GM12891 (cell line): ENCODE measurements around the gene LEMD1.

Experiments
- DNase-seq: peaks from one replicate; pipeline ENCODE4 v3.0.0; 2011; ENCODE audit warnings: low spot score; ENCODE audit not compliant: insufficient read length
- FAIRE-seq: peaks from 2 replicates; lab custom pipeline; 2011; peaks lifted over from hg19 to GRCh38; lab: Jason Lieb, UNC
- PAX5 ChIP-seq: IDR thresholded peaks from 2 replicates; pipeline ENCODE4 v1.6.1; 2011; ENCODE audit warnings: low read length, moderate library complexity, mild to moderate bottlenecking; ENCODE audit not compliant: insufficient read depth, severe bottlenecking
- POLR2A ChIP-seq: IDR thresholded peaks from 2 replicates; pipeline ENCODE4 v1.6.1; 2011; ENCODE audit warnings: low read depth, low read length, control low read depth
- POLR2AphosphoS5 ChIP-seq: IDR thresholded peaks from 2 replicates; pipeline ENCODE4 v1.6.1; 2011; ENCODE audit warnings: low read depth, low read length, control low read depth
- POU2F2 ChIP-seq: IDR thresholded peaks from 2 replicates; pipeline ENCODE4 v1.6.1; 2011; ENCODE audit warnings: low read depth, mild to moderate bottlenecking, control low read depth, low read length, moderate library complexity
- SPI1 ChIP-seq: IDR thresholded peaks from 2 replicates; pipeline ENCODE4 v1.6.1; 2011; ENCODE audit warnings: low read depth, low read length, control low read depth
- TAF1 ChIP-seq: IDR thresholded peaks from 2 replicates; pipeline ENCODE4 v1.6.1; 2011; ENCODE audit warnings: low read depth, low read length, control low read depth

Gene LEMD1

DNA sequence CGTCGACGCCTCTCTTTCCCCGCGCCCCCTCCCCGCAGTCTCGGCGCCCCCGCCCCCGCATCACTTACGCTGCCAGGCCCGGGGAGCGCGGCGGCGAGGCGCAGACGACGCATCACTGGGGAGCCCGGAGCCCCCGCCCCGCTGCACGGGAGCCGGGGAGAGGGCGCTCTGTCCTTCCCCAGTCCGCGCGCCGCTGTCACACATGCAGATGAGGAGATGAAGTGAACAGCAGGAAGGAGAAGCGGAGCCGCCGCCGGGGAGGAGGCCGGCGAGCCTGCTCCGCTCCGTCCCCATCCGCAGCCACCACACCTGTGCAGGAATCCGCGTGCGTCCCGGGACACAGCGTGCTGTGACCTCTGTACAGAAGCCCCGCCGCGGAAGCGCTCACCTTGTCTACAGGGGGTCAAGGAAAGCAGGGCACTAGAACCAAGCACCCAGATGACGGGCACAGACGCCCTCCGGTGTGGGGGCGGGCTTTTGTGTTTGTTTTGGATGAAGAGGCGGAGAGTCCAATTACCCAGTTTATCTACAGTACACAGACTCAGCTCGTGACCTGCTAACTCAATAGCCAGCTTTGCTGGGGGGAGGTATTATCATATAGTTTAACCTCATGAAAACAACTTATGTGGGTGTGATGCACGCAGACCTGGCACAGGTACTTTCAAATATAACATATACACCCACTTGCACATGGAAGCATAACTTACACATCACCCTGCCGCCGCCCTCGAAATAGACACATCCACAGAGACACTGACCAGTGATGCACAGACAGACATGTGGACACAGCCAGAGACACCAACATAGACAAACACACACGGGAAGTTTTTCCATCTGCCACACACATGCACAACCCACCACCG, 77.6 kb downstream of the LEMD1 start:
- no peak for FAIRE-seq
- TF ChIP-seq POLR2AphosphoS5 (no peak), PAX5 (no peak), TAF1 (no peak), POU2F2 (no peak), POLR2A (no peak), SPI1 (no peak)
- DNase-seq, result no peak

DNA sequence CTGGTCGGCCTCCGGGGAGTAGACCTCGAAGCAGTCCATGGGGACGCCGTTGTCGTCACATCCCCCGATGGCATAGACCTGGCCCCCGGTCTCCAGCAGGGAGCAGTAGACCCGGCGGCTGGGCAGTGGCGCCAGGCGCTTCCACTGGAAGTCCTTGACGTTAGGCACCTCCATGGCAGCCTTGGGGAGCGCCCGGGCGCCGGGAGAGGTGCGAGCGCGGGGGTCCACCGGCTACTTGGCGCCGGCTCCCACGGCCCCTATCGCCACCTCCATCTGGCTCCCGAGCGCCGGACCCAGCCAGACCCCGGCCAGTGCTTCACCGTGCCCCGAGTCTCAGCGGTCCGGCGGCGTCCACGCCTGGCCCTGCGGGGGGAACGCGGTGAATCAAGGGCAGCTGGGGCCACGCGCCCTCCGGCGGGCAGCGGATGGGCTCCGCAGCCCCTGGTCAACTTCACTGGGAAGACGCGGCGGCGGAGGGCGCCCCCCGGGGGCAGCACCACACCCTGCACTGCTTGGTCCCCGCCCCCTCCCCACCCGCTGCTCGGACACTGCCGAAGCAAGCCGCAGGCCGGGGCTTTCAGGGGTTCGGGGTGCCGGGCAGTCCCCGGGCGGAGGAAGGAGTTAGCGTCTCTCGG, 78.3 kb downstream of the LEMD1 start:
- no peak for TF ChIP-seq POU2F2
- no peak for TF ChIP-seq SPI1
- TF ChIP-seq POLR2AphosphoS5, result no peak
- no peak for TF ChIP-seq TAF1
- no peak for TF ChIP-seq POLR2A
- TF ChIP-seq PAX5, result no peak
- DNase-seq (no peak), FAIRE-seq (no peak)

DNA sequence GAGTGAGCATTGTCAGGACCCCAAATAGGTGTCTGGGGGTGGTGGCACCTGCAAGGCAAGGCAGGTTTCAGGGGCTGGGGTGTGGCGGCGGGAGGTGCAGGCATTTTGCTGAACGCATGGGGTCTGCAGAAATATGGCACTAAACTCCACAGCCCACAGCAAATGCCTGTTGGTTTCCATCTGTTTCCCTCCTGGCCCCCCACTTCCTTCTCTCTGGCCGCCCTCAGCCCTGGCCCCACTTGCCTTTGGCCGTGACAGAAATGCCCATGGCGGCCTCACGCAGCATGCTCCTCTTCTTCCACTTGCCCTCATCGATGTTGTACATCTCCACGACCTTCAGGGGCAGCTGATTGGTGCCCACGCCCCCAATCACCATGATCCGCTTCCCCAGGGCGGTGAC, 78.9 kb downstream of the LEMD1 start:
- DNase-seq, result no peak
- no peak for TF ChIP-seq PAX5
- TF ChIP-seq POLR2AphosphoS5, result no peak
- no peak for TF ChIP-seq POU2F2
- TF ChIP-seq SPI1, result no peak
- TF ChIP-seq POLR2A, result no peak
- no peak for TF ChIP-seq TAF1
- no peak for FAIRE-seq

DNA sequence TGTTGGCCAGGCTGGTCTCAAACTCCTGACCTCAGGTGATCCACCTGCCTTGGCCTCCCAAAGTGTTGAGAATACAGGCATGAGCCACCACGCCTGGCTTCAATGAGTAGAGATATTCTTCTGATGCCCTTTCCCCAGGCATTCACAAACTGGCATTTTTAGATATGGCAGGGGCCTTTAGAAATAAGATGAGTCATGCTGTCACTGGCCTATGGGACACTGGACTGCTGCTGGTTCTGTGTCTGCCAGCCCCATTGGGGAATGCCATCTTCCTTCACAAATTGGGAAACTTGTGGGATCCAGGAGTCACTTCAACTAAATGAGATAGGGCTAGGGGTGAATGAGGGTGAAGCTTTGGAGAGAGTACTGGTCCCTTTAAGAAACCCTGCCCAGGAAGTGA, 81.2 kb downstream of the LEMD1 start:
- FAIRE-seq, result no peak
- no peak for DNase-seq
- no peak for TF ChIP-seq PAX5
- TF ChIP-seq TAF1, result no peak
- no peak for TF ChIP-seq SPI1
- no peak for TF ChIP-seq POU2F2
- TF ChIP-seq POLR2A, result no peak
- TF ChIP-seq POLR2AphosphoS5, result no peak

DNA sequence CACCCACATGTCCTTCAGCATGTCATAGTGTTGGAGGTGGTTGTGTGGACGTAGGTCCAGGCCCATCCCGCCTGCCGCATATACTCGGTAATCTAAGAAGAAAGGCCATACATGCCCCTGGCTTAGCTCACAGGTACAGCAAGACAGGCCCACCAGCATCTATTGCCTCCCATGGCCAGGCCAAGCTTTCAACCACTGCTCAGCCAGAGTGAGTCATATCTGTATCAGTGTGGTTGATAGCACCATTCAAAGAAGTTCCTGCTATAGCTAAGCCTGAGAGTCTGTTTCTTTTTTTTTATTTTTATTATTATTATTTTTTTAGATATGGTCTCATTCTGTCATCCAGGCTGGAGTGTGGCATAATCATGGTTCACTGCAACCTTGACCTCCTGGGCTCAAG, 82.1 kb downstream of the LEMD1 start:
- peak; percentile 73 for FAIRE-seq
- peak; percentile 39 for DNase-seq
- TF ChIP-seq POU2F2 (no peak), PAX5 (no peak), POLR2A (no peak), SPI1 (no peak), TAF1 (no peak), POLR2AphosphoS5 (no peak)

DNA sequence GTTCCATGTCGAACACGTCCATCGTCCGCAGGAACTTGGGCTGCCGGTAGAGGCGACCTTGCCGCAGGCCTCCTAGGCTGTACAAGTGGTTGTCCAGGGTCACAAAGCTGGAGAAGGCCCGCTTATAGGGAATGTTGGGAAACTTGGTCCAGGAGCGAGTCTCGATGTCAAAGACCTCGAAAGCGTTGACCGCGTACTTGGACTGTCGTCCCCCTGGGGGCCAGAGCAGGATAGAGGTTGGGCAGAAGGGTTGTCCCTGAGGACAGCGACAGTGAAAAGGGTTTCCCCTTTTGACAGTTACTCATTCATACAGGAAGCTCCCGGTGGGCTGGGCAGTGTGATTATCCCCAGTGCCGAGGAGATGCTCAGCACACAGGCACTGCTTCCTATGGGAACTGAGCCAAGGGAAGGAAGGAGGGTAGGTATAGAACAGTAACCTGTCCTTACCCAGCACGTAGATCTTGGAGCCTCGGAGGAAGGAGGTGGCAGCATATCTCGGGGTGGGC, 82.6 kb downstream of the LEMD1 start:
- no peak for DNase-seq
- TF ChIP-seq TAF1, result no peak
- no peak for TF ChIP-seq SPI1
- TF ChIP-seq PAX5, result no peak
- no peak for TF ChIP-seq POU2F2
- no peak for TF ChIP-seq POLR2AphosphoS5
- TF ChIP-seq POLR2A, result no peak
- FAIRE-seq, result no peak

DNA sequence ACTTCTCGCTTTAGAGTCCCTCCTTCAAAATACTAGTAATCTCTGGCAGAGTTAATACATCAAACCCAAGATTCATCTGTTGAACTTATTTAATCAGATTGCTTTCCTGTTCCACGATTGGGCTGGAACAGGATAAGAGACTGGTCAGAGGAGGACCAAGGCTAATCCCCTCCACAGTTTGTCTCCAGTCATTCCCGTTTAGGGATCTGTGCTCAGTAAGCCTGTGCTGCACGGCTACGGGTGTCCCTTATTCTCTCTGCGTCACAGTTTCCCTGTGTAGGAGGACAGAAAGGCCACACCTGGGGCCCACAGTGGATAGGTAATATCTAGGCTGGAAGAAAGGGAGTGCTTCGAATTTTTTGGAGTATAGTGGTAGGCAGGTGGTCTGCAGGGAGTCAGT, 83.8 kb downstream of the LEMD1 start:
- FAIRE-seq, result no peak
- TF ChIP-seq POLR2AphosphoS5 (no peak), TAF1 (no peak), SPI1 (no peak), POU2F2 (no peak), PAX5 (no peak), POLR2A (no peak)
- DNase-seq, result no peak

DNA sequence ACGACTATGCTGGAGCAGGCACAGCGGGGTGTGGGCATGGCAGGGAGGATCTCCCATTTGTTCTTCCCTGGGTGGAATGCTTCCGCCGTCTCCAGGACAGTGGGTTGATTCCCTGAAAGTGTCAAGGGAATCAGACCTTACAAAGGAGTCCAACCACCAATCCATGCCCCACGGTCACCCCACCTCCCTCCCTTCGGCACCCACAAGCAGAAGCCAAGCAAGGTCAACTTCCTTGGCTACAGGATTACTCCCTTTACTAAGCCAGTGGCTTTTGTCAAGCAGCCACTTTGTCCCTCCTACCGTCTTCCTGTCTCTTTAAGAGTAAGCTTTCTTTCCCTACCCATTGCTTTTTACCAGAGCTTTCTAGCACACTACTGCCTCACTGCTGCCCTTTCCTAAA, 84.4 kb downstream of the LEMD1 start:
- DNase-seq (no peak), FAIRE-seq (no peak)
- TF ChIP-seq TAF1 (no peak), POLR2AphosphoS5 (no peak), SPI1 (no peak), POU2F2 (no peak)

DNA sequence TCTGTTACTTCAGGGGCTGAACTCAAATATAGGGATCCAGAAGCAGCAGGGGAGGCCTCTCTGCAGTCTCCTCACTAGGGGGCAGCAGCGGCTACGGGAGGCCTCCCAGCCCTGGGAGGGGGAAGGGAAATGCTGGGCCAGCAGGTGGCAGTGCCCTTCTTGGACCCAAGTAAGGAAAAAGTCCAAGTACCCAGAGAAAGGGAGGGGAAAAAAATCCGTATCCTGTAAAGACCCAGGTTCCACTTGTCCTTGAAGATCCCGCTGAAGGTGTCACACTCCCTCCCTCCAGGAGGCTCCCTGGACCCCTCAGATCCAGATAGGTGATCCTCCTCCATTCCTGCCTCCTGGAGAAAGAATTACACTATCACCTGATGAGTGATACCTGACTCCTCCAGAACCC, 86.2 kb downstream of the LEMD1 start:
- no peak for FAIRE-seq
- peak; percentile 59 for DNase-seq

DNA sequence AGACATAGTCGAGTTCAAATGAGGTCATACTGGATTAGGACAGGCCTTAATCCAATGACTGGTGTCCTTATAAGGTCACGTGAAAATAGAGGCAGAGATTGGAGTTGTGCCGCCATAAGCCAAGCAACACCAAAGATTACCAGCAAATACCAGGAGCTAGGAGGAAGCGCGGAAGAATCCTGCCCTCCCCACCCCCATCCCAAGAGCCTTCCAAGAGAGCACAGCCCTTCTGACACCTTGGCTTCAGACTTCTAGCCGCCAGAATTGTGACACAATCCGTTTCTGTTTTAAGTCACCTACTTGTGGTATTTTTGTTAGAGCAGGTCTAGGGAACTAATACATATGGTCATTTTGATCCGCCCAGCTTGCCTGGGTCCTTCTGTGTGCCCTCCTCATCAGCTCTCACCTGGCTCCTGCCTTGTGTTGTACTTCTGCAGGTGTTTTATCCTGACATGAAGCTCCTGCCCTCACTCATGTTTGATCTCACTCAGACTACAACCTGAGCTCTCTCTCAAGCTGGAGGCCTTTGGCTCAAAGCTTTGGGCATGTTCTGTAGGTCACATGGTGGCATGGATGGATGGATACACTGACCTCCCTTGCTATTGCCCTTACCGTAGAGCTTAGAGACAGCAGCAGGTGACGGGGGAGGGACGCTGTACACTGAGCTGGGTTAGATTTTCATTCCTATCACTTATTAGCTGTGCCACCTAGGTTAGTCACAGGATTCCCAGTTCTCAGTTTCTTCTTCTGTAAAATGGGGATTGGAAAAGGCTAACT, 89.7 kb downstream of the LEMD1 start:
- TF ChIP-seq SPI1, result no peak
- no peak for TF ChIP-seq PAX5
- no peak for TF ChIP-seq POU2F2
- no peak for TF ChIP-seq POLR2A
- TF ChIP-seq POLR2AphosphoS5, result no peak
- TF ChIP-seq TAF1, result no peak
- DNase-seq, result no peak
- no peak for FAIRE-seq

More for the DNA sequence above, 86.2 kb downstream of the LEMD1 start:
- TF ChIP-seq POLR2A, result no peak
- TF ChIP-seq SPI1, result no peak
- TF ChIP-seq POU2F2, result no peak
- no peak for TF ChIP-seq PAX5
- no peak for TF ChIP-seq TAF1
- TF ChIP-seq POLR2AphosphoS5, result no peak
